ENCODE data around the gene FOCAD.

GRCh38 chr9:20996809-20997208 is 312.8 kb downstream of the FOCAD start:
- no peak for TF ChIP-seq CTCF (IDR thresholded peaks at IDR 0.05)
- TF ChIP-seq POLR2A (IDR thresholded peaks at IDR 0.05): no peak
